SK-N-SH (cell line): ENCODE measurements around the gene TBX18. TPM values are rescaled to one million over a fixed set of nuclear protein-coding genes. Genes with fewer than 3 reads are reported as not detected.

Source experiments
- CTCF ChIA-PET: fragments of 300-600, 350-600 bp; formaldehyde crosslinking; extraction: SDS; loops from one replicate; lab custom pipeline; 2021; lab: Yijun Ruan, JAX
- POLR2A ChIA-PET: fragments of 350-600 bp; sonication (Branson Sonifier 250); formaldehyde crosslinking; extraction: SDS; loops from one replicate; lab custom pipeline; 2020; ENCODE audit warnings: antibody characterized with exemption, inconsistent platforms; lab: Yijun Ruan, JAX
- DNase-seq: peaks from one replicate; pipeline ENCODE4 v3.0.0; 2012
- H2AFZ ChIP-seq: fragments of 200-600 bp; sonication (generic); 2 replicates; pipeline ENCODE4 v1.8.1; 2016; ENCODE audit warnings: antibody characterized with exemption, mild to moderate bottlenecking, low read depth
- H3F3A ChIP-seq: fragments of 200-600 bp; sonication (generic); replicated peaks from 2 replicates; pipeline ENCODE3; 2016; ENCODE audit warnings: antibody characterized with exemption, mild to moderate bottlenecking; ENCODE audit not compliant: insufficient read depth
- H3K27ac ChIP-seq, 2 experiments: fragments of 200-500 bp in 1 of 2; fragments of 200-600 bp in 1 of 2; sonication (Bioruptor generic) in 1 of 2; sonication (generic), shearing (Covaris generic) in 1 of 2; 2 replicates each; pipeline versions ENCODE4 v1.5.1 to v1.6.1; 2014 to 2016; ENCODE audit warnings: low read depth in 2 of 2, inconsistent platforms in 1 of 2, low read length in 1 of 2, mild to moderate bottlenecking in 1 of 2, mixed read lengths in 1 of 2
- H3K27me3 ChIP-seq: fragments of 200-600 bp; sonication (generic), shearing (Covaris generic); 2 replicates; pipeline ENCODE4 v1.6.1; 2016; ENCODE audit warnings: mixed run types; ENCODE audit not compliant: insufficient read depth
- H3K36me3 ChIP-seq, 2 experiments: fragments of 200-500 bp in 1 of 2; fragments of 200-600 bp in 1 of 2; sonication (Bioruptor generic) in 1 of 2; sonication (generic) in 1 of 2; replicated peaks in 1 of 2; 2 replicates each; pipeline versions ENCODE3 to v1.5.1; 2014 to 2016; ENCODE audit warnings: low read length in 1 of 2, mild to moderate bottlenecking in 1 of 2; ENCODE audit not compliant: insufficient read depth in 2 of 2, control insufficient read depth in 1 of 2
- H3K4me1 ChIP-seq, 2 experiments: fragments of 200-500 bp in 1 of 2; fragments of 200-600 bp in 1 of 2; sonication (Bioruptor generic) in 1 of 2; sonication (generic), shearing (Covaris generic) in 1 of 2; 2 replicates each; pipeline versions ENCODE4 v1.5.1 to v1.6.1; 2014 to 2016; ENCODE audit warnings: low read depth in 1 of 2, low read length in 1 of 2, mixed run types in 1 of 2; ENCODE audit not compliant: insufficient read depth in 2 of 2, control insufficient read depth in 1 of 2
- H3K4me2 ChIP-seq: fragments of 200-600 bp; sonication (generic), shearing (Covaris generic); 2 replicates; pipeline ENCODE4 v1.6.1; 2017; ENCODE audit warnings: mixed run types
- H3K4me3 ChIP-seq, 2 experiments: fragments of 200-500 bp in 1 of 2; fragments of 200-600 bp in 1 of 2; sonication (Bioruptor generic) in 1 of 2; sonication (generic), shearing (Covaris generic) in 1 of 2; 2 replicates each; pipeline versions ENCODE4 v1.5.1 to v1.8.1; 2014 to 2016; ENCODE audit warnings: low read depth in 2 of 2, inconsistent platforms in 1 of 2, low read length in 1 of 2, mild to moderate bottlenecking in 1 of 2, mixed read lengths in 1 of 2, moderate library complexity in 1 of 2
- H3K79me2 ChIP-seq: fragments of 200-600 bp; sonication (generic); 2 replicates; pipeline ENCODE4 v1.8.1; 2017; ENCODE audit warnings: mild to moderate bottlenecking; ENCODE audit not compliant: insufficient read depth
- H3K9ac ChIP-seq: fragments of 200-600 bp; sonication (generic); 2 replicates; pipeline ENCODE4 v1.6.1; 2017; ENCODE audit warnings: mixed run types
- H3K9me2 ChIP-seq: fragments of 200-600 bp; sonication (generic); 2 replicates; pipeline ENCODE4 v1.6.1; 2017; ENCODE audit warnings: mixed run types
- H3K9me3 ChIP-seq: fragments of 200-600 bp; sonication (generic); 2 replicates; pipeline ENCODE4 v1.6.1; 2017; ENCODE audit warnings: mixed run types, mild to moderate bottlenecking, moderate library complexity
- H4K20me1 ChIP-seq: fragments of 200-600 bp; sonication (generic); 2 replicates; pipeline ENCODE4 v1.6.1; 2017; ENCODE audit warnings: mild to moderate bottlenecking, mixed run types; ENCODE audit not compliant: insufficient read depth
- EP300 ChIP-seq, 2 experiments: IDR thresholded peaks; 2 replicates each; pipeline versions ENCODE4 v1.4.0 to v1.6.1; 2012; ENCODE audit warnings: borderline replicate concordance in 1 of 2, low read depth in 1 of 2, low read length in 1 of 2
- FOXM1 ChIP-seq: IDR thresholded peaks from 2 replicates; pipeline ENCODE4 v1.4.0; 2012; ENCODE audit warnings: low read depth, mild to moderate bottlenecking
- GABPA ChIP-seq: IDR thresholded peaks from 2 replicates; pipeline ENCODE4 v1.4.0; 2012; ENCODE audit warnings: low read depth, mild to moderate bottlenecking
- MEF2A ChIP-seq: IDR thresholded peaks from 2 replicates; pipeline ENCODE4 v1.4.0; 2012; ENCODE audit warnings: low read depth, borderline replicate concordance
- MXI1 ChIP-seq: IDR thresholded peaks from 2 replicates; pipeline ENCODE4 v1.6.1; 2012; ENCODE audit warnings: mild to moderate bottlenecking, low read depth, low read length, improper control_type of control experiment
- POLR2AphosphoS5 ChIP-seq: IDR thresholded peaks from 2 replicates; pipeline ENCODE4 v1.6.1; 2012; ENCODE audit warnings: low read depth, low read length
- RCOR1 ChIP-seq: fragments of 150-350 bp; IDR thresholded peaks from 2 replicates; pipeline ENCODE4 v1.6.1; 2017; ENCODE audit warnings: antibody characterized with exemption, low read length
- SIN3A ChIP-seq: IDR thresholded peaks from 2 replicates; pipeline ENCODE4 v1.6.1; 2012; ENCODE audit warnings: low read depth, mild to moderate bottlenecking, low read length, moderate library complexity, borderline replicate concordance
- TAF1 ChIP-seq: IDR thresholded peaks from 2 replicates; pipeline ENCODE4 v1.6.1; 2012; ENCODE audit warnings: low read depth, mild to moderate bottlenecking, low read length, moderate library complexity, borderline replicate concordance
- TCF12 ChIP-seq: IDR thresholded peaks from 2 replicates; pipeline ENCODE4 v1.4.0; 2012
- YY1 ChIP-seq: IDR thresholded peaks from 2 replicates; pipeline ENCODE4 v1.4.0; 2012; ENCODE audit warnings: low read depth, mild to moderate bottlenecking
- WGBS: methylation state at CpG from one replicate; pipeline ENCODE4 v1.1.6; 2017; ENCODE audit warnings: low lambda C conversion rate; 5-methylcytosine and 5-hydroxymethylcytosine counted together
- polyA plus RNA-seq, 3 experiments: library from polyadenylated mRNA; depleted of rRNA; stranded (reverse); fragments of >200 nt; gene quantifications; 2 replicates each; pipeline ENCODE4 v1.2.3, GENCODE V29; 2012
- TF ChIP-seq, protein P1 (sequence below): IDR thresholded peaks from 2 replicates; pipeline ENCODE4 v1.6.1; 2012; ENCODE audit warnings: mild to moderate bottlenecking, low read depth, low read length, moderate library complexity
- TF ChIP-seq, protein P2 (sequence below): IDR thresholded peaks from 2 replicates; pipeline ENCODE4; 2012
- TF ChIP-seq, protein P3 (sequence below): IDR thresholded peaks from 2 replicates; pipeline ENCODE4 v1.4.0; 2012; ENCODE audit warnings: low read depth, borderline replicate concordance
- TF ChIP-seq, protein P4 (sequence below): fragments of 150-350 bp; IDR thresholded peaks from 2 replicates; pipeline ENCODE4 v1.6.1; 2017; ENCODE audit warnings: antibody characterized with exemption, low read length, low read depth, borderline replicate concordance

TBX18 gene
- polyA plus RNA-seq, 1 of the 3 experiments (the other 2 are of a cell fraction), result 19.3 TPM

DNA sequence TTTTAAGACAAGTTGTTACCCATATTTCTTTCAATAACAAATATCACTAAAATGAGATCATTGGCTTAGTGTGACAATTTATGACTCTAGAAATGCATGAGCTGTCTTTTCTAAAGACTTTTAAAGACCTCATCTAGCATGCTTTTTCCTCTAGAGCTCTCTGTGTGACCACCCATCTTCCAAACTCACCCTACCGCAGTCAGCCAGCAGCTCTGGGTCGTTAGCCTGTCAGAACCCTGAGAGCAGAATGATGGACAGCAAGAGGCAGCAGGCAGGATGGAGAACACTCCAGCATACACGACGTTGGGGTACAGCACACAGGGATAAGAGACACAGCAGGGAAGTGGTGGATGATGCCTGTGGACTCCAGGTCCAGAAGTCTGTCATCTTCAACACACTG, 45.1 kb upstream of the TBX18 start:
- Histone ChIP-seq H3K9ac (no peak overlapping the region), H3K79me2 (no peaks in the 10 kb centered on the region), H3K4me1 (no peaks in the 10 kb centered on the region), H2AFZ (no peak overlapping the region), H3F3A (no peaks in the 10 kb centered on the region), H3K9me2 (no peaks in the 10 kb centered on the region), H3K4me2 (no peak overlapping the region), H3K9me3 (no peaks in the 10 kb centered on the region), H4K20me1 (no peaks in the 10 kb centered on the region), H3K27ac (no peak overlapping the region), H3K36me3 (no peaks in the 10 kb centered on the region), H3K4me3 (no peak overlapping the region), H3K27me3 (no peaks in the 10 kb centered on the region; the same call in 1 of the 2 replicates)
- ChIA-PET POLR2A (no interaction called here), CTCF (no interaction called here)
- DNase-seq, result no peak
- 0% methylated on average over 4 of the region's 4 CpGs for WGBS
- TF ChIP-seq FOXM1, result no peak
- TF ChIP-seq, protein P1, sequence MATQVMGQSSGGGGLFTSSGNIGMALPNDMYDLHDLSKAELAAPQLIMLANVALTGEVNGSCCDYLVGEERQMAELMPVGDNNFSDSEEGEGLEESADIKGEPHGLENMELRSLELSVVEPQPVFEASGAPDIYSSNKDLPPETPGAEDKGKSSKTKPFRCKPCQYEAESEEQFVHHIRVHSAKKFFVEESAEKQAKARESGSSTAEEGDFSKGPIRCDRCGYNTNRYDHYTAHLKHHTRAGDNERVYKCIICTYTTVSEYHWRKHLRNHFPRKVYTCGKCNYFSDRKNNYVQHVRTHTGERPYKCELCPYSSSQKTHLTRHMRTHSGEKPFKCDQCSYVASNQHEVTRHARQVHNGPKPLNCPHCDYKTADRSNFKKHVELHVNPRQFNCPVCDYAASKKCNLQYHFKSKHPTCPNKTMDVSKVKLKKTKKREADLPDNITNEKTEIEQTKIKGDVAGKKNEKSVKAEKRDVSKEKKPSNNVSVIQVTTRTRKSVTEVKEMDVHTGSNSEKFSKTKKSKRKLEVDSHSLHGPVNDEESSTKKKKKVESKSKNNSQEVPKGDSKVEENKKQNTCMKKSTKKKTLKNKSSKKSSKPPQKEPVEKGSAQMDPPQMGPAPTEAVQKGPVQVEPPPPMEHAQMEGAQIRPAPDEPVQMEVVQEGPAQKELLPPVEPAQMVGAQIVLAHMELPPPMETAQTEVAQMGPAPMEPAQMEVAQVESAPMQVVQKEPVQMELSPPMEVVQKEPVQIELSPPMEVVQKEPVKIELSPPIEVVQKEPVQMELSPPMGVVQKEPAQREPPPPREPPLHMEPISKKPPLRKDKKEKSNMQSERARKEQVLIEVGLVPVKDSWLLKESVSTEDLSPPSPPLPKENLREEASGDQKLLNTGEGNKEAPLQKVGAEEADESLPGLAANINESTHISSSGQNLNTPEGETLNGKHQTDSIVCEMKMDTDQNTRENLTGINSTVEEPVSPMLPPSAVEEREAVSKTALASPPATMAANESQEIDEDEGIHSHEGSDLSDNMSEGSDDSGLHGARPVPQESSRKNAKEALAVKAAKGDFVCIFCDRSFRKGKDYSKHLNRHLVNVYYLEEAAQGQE, result no peak
- no peak for TF ChIP-seq RCOR1
- TF ChIP-seq, protein P2, sequence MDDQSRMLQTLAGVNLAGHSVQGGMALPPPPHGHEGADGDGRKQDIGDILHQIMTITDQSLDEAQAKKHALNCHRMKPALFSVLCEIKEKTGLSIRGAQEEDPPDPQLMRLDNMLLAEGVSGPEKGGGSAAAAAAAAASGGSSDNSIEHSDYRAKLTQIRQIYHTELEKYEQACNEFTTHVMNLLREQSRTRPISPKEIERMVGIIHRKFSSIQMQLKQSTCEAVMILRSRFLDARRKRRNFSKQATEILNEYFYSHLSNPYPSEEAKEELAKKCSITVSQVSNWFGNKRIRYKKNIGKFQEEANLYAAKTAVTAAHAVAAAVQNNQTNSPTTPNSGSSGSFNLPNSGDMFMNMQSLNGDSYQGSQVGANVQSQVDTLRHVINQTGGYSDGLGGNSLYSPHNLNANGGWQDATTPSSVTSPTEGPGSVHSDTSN, result no peak
- no peak for TF ChIP-seq TCF12
- TF ChIP-seq EP300 (IDR thresholded peaks at IDR 0.05; ENCODE audit: borderline replicate concordance in 1 of 2, low read depth in 1 of 2, low read length in 1 of 2), result no peak
- TF ChIP-seq, protein P3, sequence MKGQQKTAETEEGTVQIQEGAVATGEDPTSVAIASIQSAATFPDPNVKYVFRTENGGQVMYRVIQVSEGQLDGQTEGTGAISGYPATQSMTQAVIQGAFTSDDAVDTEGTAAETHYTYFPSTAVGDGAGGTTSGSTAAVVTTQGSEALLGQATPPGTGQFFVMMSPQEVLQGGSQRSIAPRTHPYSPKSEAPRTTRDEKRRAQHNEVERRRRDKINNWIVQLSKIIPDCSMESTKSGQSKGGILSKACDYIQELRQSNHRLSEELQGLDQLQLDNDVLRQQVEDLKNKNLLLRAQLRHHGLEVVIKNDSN, result no peak
- TF ChIP-seq MEF2A, result no peak
- TF ChIP-seq, protein P4, sequence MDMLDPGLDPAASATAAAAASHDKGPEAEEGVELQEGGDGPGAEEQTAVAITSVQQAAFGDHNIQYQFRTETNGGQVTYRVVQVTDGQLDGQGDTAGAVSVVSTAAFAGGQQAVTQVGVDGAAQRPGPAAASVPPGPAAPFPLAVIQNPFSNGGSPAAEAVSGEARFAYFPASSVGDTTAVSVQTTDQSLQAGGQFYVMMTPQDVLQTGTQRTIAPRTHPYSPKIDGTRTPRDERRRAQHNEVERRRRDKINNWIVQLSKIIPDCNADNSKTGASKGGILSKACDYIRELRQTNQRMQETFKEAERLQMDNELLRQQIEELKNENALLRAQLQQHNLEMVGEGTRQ, result no peak
- TF ChIP-seq SIN3A, result no peak
- no peak for TF ChIP-seq POLR2AphosphoS5
- TF ChIP-seq GABPA, result no peak
- TF ChIP-seq MXI1, result no peak
- no peak for TF ChIP-seq TAF1
- TF ChIP-seq YY1, result no peak
